NOMO-1 treated with dmso at 0.1 percent for 144 hours (cell line): Measurements from ENCODE around the gene SELENOW.
"Not testable (repeated sequence)": the region's sequence is repeated elsewhere in the genome, so short reads cannot be mapped to it uniquely, and the experiment has no call there.

ENCODE experiments used
- DNase-seq: peaks from one replicate; lab custom pipeline; 2025; ENCODE audit not compliant: unreplicated experiment; lab: John Stamatoyannopoulos, UW

Gene SELENOW

DNA sequence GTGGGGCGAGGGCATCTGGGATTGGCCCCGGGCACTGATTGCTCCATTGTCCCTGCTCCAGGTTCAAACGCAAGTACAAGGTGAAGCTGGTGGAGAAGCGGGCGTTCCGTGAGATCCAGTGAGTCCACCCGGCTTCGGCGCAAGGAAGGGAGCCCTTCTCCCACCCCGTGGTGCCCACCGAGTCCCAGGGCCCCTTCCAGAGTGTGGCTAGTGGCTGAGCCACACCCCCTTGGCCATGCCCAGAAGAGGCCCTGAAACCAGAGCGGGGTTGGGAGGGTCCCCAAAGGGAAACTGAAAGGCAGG, 21.9 kb upstream of the SELENOW start:
- DNase-seq = no peak

DNA sequence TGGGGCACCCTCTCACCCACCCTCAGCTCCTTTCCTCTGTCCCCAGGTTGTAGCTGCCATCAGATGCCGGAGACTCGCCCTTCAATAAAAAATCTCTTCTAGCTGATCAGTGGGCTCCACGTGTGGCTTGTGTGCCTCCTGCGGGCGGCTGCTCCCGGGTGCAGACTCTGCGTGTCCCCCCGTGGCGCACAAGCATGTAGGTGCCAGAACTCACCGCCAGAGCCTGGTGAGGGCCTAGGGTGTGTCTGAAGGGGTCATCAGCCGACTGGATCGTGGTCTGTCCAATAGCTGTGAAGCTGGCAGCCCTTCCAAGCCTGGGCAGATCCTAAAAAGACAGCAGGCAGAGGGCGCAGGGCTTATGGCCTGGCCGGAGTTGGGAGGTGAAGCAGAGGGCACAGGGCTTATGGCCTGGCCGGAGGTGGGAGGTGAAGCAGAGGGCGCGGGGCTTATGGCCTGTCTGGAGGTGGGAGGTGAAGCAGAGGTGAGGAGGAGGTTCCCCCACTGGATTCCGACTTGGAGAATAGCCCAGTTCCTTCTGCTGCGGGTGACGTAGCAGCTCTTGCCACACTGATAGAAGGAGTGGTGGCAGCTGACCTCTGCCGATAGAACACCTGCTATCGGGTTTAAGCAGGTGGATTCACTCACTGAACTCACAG, 21.4 kb upstream of the SELENOW start:
- no peak for DNase-seq

DNA sequence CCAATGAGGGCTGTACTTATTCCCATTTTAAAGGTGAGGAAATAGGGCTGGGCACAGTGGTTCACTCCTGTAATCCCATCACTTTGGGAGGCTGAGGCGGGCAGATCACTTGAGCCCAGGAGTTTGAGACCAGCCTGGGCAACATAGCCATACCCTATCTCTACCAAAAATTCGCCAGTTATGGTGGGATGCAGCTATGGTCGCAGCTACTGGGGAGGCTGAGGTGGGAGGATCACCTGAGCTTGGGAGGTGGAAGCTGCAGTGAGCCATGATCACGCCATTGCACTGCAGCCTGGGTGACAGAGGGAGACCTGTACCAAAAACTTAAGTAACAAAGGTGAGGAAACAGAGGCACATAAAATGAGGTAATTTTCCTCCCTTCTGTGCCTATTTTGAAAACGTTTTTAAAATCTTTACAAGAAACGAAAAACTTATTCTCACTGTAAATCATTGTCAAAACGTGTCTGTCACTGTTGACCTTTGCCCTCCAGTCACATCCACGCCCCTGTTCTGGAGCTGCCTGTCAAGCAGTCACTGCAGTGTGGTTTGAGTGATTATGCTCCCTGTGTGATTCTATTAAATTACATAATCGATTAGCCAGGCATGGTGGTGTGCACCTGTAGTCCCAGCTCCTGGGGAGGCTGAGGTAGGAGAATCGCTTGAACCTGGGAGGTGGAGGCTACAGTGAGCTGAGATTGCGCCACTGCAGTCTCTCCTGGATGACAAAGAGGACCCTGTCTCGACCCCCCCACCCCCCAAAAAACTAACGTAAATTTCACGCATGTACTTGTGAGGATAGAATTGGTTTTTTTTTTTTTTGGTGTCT, 20.7 kb upstream of the SELENOW start:
- no peak for DNase-seq

DNA sequence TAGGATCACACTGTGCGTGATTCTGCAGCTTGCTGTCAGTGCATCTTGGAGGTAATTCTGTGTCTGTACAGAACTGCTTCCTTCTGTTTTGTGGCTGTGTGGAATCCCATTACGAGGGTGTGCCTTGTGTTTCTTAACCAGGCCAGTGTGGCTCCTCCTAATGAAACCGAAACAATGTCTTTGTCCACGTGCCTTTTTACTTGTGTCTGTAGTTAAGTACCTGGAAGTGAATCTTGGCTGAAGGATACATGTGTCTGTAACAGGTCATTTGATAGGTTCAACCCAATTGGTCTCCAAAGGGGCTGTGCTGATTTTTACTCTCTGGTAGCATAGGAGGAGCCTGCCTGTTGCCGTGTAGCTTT, 20.1 kb upstream of the SELENOW start:
- no peak for DNase-seq

DNA sequence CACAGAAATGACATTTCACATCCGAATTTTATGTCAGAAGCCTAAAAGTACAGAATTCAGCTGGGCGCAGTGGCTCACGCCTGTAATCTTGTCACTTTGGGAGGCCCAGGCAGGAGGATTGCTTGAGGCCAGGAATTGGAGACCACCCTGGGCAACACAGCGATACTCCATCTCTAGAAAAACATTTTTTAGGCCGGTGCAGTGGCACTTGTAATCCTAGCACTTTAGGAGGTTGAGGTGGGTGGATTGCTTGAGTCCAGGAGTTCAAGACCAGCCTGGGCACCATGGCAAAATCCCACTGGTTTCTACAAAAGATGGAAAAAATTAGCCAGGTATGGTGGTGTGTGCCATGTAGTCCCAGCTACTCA, 17.9 kb upstream of the SELENOW start:
- DNase-seq = no peak

DNA sequence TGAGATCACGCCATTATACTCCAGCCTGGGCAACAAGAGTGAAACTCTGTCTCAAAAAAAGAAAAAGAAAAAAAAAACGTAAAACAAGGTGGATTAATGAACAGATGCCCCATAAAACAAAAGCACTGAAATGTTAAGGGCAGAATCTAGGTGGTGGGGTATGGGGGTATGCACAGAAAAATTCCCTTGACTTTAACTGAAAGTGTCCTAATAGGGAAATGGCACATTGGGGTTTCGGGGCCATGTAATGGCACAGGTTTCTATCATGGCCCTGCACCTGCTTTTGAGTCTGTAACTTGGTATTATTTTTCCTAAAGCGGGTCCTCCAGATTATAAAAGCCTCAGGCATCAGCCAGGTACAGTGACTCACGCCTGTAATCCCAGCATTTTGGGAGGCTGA, 16.9 kb upstream of the SELENOW start:
- no peak for DNase-seq

GRCh38 chr19:47762151-47762550, 16.4 kb upstream of the SELENOW start:
- no peak for DNase-seq

DNA sequence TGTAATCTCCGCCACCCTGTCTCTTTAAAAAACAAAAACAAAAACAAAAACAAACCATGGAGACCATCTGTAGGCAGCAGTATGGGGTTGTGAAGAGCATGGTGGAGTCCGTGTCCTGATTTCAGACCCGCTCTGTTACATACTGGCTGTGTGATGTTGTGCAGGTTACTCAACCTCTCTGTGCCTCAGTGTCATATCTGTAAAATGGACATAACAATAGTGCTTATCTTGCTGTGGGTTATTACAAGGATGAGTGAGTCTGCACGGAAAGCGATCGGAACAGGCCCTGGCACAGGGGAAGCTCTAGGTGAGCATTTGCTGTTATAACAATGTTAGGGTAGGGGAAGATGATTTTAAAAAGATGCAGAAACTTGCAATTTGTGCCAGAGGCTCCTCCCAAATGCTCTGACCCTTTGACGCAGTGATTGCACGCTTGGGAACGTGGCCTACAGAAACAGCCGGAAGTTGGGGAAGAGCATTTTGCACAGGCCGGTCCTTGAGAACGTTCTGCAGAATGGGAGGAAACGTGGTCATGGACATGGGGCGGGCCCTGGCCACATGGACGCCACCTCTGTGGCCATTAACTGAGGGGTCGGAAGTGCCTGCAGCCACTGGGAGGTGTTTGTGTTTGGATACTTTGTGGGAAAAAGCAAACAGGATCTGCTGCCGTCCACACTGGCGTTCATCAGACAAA, 15.7 kb upstream of the SELENOW start:
- DNase-seq = no peak

- DNase-seq = not testable (repeated sequence)
These were observed 13.8 kb upstream of the SELENOW start for GRCh38 chr19:47764705-47765104.

DNA sequence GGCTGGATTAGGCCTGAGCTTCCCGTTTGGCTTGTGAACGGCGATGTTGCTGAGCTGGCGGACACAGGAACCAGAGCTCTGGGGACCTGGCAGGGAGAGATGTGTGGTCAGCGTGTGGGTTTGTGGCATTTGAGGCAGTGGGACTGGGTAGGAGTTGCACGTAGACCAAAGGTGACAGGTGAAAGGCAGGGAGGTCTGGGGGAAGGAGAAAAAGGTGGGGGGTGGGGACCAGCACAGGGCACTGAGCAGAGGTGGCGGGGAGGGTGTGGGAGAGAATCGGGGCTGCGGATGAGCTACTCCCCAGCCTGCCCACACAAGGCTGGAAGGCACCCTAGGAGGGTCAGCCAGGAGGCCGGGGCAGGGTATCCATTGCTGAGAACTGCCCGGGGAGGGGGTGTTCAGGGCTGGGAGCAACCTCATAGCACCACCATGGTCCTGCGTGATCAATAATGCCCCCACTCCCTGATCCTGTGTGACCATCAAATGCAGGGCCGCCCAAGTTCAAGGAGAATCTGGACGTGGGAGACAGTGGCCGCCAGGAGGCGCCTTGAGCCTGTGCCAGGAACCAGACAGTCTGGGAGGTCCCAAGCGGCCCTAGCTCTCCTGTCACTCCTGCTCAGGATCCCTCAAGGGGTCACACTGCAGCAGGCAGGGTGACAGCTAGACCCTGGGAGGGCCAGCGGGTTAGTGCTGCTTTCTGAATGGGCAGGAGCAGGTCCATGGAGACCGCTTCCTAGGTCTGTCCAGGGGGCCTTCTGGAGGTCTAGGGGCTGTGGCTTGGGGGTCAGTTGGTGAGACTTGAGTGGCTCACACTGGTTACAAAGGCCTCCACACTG, 12.8 kb upstream of the SELENOW start:
- DNase-seq = peak; percentile 7

DNA sequence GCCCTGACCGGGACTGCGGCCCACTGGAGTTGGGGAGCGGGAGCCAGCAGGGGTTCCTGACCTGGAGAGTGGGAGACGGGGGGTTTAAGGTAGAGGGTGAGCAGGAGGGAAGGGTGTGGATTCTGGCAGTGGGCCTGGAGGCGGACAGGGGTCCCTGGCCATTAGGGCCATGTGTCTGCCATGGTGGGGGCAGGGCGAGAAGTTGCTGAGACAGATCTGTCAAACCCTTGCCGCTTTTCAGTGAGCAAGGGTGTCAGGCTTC, 12.2 kb upstream of the SELENOW start:
- no peak for DNase-seq

- DNase-seq = no peak
These were observed 11.8 kb upstream of the SELENOW start for GRCh38 chr19:47766670-47767069.

GRCh38 chr19:47767349-47767748, 11.2 kb upstream of the SELENOW start:
- DNase-seq = no peak

DNA sequence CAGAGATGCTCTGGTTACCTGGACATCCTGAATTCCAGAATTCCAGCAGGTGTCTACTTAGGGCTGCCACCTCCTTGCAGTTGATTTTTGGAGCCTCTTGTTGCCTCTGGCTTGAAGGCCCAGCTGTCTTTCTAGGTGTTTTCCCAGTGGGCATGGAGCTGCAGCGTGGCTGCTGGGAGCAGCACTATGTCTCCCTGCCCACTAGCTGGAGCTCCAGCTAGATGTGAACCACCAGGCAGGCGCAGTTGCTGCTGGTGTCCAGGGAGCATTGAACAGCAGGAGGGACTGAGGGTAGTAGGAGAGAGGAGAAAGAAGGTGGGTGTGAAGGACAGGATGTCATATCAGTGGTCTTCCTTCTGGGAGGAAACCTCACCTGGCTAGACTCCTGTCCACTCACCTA, 9.9 kb upstream of the SELENOW start:
- no peak for DNase-seq

- DNase-seq = no peak
These were observed 9.0 kb upstream of the SELENOW start for GRCh38 chr19:47769534-47769933.

- DNase-seq = not testable (repeated sequence)
These were observed 7.2 kb upstream of the SELENOW start for GRCh38 chr19:47771291-47771690.

- no peak for DNase-seq
These were observed 1.9 kb upstream of the SELENOW start for GRCh38 chr19:47776568-47776967.

- not testable (repeated sequence) for DNase-seq
These were observed 1.1 kb upstream of the SELENOW start for GRCh38 chr19:47777245-47778048.

DNA sequence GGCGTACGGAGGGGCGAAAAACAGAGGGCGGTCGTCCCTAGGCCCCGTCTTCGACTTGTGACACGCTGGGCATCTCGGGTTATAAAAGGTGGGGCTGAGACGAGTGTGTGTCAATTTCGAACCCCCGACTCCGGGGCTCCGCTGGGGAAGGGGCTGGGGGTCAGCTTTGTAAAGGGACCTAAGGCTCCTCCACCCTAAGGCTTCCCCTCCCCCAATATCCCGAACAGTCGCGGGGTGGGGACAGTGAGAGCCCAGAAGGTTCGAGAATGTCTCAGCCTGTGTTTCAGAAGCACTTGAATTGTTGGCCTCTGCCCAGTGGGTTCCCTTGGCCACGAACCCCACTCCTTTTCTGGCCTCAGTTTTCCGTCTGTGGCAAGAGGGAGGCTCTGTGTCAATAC, 450 bp downstream of the SELENOW start:
- no peak for DNase-seq

DNA sequence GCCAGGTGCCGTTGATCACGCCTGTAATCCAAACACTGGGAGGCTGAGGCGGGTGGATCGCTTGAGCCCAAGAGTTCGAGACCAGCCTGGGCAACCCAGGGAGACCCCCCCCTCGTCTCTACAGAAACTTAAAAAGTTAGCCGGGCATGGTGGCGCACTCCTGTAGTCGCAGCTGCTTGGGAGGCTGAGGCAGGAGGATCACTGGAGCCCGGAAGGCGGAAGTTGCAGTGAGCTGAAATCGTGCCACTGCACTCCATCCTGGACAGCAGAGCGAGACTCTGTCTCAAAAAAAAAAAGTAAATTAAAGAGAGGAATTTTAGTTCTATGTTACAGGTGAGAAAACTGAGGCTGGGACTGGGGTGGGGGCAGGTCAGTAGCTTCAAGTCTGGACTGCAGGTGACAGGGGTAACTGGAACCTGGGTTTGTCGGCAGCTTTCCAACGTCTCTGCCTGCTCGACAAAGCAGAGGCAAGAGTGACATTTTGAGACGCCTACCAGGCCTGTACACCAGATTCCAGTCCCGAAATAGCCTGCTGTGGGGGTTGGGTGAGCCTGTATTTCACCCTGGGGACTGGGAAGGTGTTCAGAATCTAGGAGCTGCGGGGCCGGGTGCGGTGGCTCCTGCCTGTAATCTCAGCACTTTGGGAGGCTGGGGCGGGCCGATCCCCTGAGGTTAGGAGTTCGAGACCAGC, 1.2 kb downstream of the SELENOW start:
- no peak for DNase-seq

DNA sequence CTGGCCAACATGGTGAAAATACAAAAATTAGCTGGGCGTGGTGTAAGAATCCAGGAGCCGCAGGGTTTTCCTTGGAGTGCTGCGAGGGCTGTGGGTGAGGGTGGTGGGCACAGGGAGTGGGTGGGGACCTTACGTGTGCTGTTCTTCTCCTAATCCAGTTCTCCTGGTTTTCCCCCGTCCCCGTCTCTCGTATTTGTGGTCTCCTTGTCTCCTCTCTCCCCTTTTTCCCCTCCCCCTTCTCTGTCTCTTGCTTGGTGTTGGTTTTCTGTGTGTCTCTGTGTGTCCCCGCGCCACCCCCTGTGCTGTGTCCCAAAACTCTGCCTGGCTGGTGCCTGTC, 1.7 kb downstream of the SELENOW start:
- DNase-seq = no peak
